ENCODE data around the gene ATP9B. TPM values are rescaled to one million over a fixed set of nuclear protein-coding genes. Genes with fewer than 3 reads are reported as not detected.
A peak's percentile ranks its signal among the peaks of the same experiment; 100 is the strongest.
"Not testable (repeated sequence)": the region's sequence is repeated elsewhere in the genome, so short reads cannot be mapped to it uniquely, and the experiment has no call there.

Gene ATP9B
- total RNA-seq, 1 donor: 45.2 TPM

GRCh38 chr18:79123948-79124347 is 54.8 kb downstream of the ATP9B start:
- no peak for DNase-seq (ENCODE audit: low read depth in 2 of 3, low spot score in 2 of 3)

GRCh38 chr18:79129120-79129519 is 59.9 kb downstream of the ATP9B start:
- DNase-seq (ENCODE audit: low read depth in 2 of 3, low spot score in 2 of 3): no peak

DNA sequence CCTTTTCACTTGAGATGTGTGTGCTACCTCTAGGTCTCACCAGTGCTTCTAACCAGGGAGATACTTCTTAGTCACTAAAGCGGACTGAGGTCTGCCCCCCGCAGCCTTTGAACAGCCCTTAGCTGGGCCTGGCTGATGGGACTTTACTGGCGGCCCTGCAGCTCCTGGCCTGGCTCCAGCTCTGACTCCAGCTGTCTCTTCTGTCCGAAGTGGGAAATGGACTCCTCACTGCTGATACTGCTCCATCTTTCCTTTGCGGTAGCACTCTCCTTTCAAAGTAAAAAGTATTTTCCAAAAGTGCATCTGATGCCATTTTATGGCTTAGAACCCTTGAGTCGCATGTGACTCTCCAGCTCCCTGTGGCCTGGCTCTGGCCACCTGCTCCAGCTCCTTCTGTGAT is 64.5 kb downstream of the ATP9B start:
- DNase-seq (ENCODE audit: low read depth in 2 of 3, low spot score in 2 of 3): no peak

GRCh38 chr18:79135924-79136323 is 66.7 kb downstream of the ATP9B start:
- no peak for DNase-seq (ENCODE audit: low read depth in 2 of 3, low spot score in 2 of 3)

GRCh38 chr18:79136742-79137141 is 67.5 kb downstream of the ATP9B start:
- DNase-seq (ENCODE audit: low read depth in 2 of 3, low spot score in 2 of 3): no peak

GRCh38 chr18:79139206-79139605 is 70.0 kb downstream of the ATP9B start:
- DNase-seq (ENCODE audit: low read depth in 2 of 3, low spot score in 2 of 3): peak in 2 of 3 donors; percentile 3 to 24

GRCh38 chr18:79147014-79147413 is 77.8 kb downstream of the ATP9B start:
- DNase-seq (ENCODE audit: low read depth in 2 of 3, low spot score in 2 of 3): no peak

DNA sequence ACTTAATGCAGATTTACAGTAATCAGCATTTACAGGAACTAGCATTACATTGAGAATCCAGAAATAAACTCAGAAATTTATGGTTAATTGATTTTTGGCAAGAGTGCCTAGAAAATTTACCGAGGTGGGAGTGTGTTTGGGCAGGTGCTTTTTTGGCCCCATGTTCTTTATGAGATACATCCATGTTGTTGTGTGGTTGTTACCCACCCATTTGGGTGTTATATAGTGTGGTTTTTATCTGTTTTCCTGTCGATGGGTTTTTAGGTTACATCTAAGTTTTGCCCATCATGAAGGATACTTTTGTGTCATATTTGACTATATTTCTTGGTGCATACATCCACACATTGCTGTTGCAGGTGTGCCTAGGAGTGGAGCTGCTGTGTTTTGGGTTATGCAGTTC is 82.0 kb downstream of the ATP9B start:
- DNase-seq (ENCODE audit: low read depth in 2 of 3, low spot score in 2 of 3): no peak

GRCh38 chr18:79156327-79156726 is 87.1 kb downstream of the ATP9B start:
- no peak for DNase-seq (ENCODE audit: low read depth in 2 of 3, low spot score in 2 of 3)

DNA sequence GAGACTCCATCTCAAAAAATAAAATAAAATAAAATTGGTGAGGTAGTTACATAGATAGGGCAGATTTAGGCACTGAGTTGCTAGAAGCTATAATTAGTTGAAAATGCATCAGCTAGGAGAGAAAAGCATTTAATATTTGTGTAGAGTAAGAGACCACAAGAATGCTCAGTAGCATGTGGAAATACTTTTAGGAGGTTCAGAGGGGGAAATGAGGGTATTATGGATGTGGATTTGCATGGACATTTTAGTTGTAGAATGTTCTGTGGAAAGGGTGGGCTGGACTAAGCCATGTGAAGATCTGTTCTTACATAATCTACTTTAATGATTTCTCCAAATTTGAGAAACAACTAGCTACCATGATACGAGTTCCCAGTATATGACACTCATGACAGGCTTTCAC is 95.5 kb downstream of the ATP9B start:
- DNase-seq (ENCODE audit: low read depth in 2 of 3, low spot score in 2 of 3): no peak

DNA sequence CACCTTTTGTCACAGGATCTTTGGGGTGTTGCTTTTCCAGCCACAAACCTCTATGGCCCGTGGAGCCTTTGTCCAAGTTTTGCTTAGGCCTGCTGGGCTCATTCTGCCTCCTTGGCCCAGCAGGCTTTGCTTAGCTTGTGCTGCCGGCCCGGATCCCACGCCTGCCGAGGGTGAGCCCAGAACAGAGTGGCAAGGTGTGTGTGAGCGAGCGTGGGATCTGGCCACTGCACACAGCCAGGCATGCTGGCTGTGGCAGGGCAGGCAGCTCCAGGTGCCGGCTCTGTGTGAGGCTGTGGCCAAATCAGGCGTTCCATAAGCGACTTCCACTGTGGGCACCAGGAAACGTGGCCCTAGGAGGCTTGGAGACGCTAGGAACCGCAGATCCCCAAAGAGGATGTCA is 97.5 kb downstream of the ATP9B start:
- no peak for DNase-seq (ENCODE audit: low read depth in 2 of 3, low spot score in 2 of 3)

DNA sequence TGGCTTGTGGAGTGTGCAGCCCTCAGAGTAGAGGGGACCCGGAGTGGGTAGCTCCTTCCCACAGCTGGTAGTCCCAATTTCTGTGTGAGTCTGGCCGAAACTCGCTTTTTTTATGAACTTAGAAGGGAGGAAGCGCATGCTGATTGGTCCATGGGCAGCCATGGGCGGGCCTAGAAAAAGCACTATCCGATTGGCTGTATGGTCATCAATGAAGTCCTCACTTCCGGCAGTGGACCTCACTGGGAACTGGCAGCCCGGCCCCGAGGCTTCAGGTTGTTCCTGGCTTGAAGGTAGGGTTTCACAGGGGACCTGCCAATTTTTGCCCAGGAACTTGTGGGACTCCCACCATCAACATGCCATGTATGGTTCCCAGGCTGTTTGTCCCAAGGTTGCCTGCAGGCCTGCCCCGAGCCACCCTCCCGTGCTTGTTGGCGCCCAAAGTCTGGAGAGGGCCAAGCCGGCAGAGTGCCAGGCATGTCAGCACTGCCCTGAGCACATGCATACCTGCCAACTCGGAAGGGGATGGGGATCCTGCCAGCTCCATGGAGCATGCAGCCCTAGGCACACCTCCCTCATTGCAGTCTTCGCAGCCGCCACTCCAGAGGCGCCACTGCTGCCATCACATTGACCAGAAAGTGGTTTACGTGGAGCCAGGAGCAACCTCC is 98.5 kb downstream of the ATP9B start:
- DNase-seq (ENCODE audit: low read depth in 2 of 3, low spot score in 2 of 3): no peak

GRCh38 chr18:79169958-79170555 is 100.9 kb downstream of the ATP9B start:
- no peak for DNase-seq (ENCODE audit: low read depth in 2 of 3, low spot score in 2 of 3)

- DNase-seq (ENCODE audit: low read depth in 2 of 3, low spot score in 2 of 3): not testable (repeated sequence)
These were observed 103.1 kb downstream of the ATP9B start for GRCh38 chr18:79172331-79172730.

DNA sequence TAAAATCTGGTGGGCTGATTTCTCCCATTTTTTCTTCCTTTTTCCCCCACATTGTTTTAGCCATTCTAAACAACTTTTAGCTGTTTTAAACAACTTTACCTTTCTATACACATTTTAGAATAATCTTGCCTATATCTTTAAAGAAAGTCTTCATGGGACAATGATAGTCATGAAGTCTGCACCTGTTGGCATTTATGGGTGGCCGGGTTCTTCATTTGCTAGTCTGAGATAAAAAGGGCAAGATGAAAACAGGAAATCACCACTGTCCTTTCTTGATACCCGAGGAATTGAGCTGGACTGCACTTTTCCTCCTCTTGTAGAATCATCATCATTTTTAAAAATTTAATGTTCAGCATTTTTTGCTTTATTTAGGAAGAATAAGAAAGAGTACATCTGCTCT is 104.5 kb downstream of the ATP9B start:
- DNase-seq (ENCODE audit: low read depth in 2 of 3, low spot score in 2 of 3): no peak

DNA sequence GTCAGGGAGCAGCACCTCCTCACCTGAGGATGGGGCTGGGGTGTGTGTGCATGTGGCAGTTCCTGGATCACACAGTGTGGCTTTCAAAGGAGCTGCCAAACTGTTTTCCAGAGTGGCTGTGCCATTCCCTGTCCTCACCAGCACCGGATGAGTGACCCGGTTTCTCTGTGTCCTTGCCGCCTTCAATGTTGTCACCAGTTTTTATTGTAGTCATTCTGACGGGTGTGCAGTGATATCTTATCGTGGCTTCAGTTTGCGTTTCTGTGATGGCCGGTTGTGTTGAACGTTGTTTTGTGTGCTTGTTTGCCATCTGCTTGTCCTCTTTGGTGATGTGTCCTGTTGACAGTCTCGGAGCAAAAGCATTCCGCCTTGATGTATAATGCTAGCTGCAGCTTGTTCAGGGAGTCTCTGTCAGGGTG is 108.9 kb downstream of the ATP9B start:
- DNase-seq (ENCODE audit: low read depth in 2 of 3, low spot score in 2 of 3): no peak

GRCh38 chr18:79182047-79182713 is 113.0 kb downstream of the ATP9B start:
- no peak for DNase-seq (ENCODE audit: low read depth in 2 of 3, low spot score in 2 of 3)

- DNase-seq (ENCODE audit: low read depth in 2 of 3, low spot score in 2 of 3): no peak
These were observed 116.5 kb downstream of the ATP9B start for GRCh38 chr18:79185648-79186047.

DNA sequence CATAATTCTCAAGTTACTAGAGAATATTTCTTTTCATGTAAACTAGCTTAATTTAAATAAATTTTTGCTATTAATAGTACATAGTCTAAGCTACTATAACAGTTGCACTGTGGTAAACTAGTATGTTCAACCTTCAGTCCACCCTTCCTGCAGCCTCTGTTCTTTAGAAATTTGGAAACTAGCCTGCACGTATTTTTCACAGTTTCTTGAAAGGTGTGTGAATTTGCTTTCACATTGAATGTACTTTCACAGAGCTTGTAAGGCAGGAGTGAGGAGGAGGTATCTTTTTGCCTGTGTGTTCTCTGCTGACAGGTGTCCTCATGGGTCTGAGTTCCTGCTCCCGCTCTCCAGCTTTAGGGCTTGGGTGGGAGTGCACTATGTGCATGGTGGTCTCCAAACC is 117.5 kb downstream of the ATP9B start:
- DNase-seq (ENCODE audit: low read depth in 2 of 3, low spot score in 2 of 3): no peak

GRCh38 chr18:79187532-79188277 is 118.5 kb downstream of the ATP9B start:
- no peak for DNase-seq (ENCODE audit: low read depth in 2 of 3, low spot score in 2 of 3)

DNA sequence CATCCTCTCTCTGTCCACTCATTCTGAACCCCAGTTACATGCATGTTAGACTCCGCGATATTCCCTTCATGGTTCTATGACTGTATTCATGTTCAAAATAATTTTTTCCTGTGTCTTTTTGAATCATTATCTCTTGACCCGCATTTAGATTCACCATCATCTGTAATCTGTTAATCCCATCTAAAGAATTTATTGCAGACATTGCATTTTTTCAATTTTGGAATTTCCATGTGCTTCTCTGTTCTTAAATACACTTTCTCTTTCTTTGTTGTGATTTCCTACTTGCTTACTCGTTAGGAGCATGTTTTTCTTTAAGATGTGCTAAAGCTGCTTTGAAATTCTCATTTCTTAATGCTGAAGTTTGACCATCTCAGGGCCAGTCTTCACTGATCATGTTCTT is 122.2 kb downstream of the ATP9B start:
- no peak for DNase-seq (ENCODE audit: low read depth in 2 of 3, low spot score in 2 of 3)
